ENCODE results near the gene ISG20L2. TPM values are rescaled to one million over a fixed set of nuclear protein-coding genes. Genes with fewer than 3 reads are reported as not detected.
A peak's percentile ranks its signal among the peaks of the same experiment; 100 is the strongest.

Gene ISG20L2
- total and polyA plus RNA-seq, 2 experiments from 2014 or later: 25.1 to 27.3 TPM

DNA sequence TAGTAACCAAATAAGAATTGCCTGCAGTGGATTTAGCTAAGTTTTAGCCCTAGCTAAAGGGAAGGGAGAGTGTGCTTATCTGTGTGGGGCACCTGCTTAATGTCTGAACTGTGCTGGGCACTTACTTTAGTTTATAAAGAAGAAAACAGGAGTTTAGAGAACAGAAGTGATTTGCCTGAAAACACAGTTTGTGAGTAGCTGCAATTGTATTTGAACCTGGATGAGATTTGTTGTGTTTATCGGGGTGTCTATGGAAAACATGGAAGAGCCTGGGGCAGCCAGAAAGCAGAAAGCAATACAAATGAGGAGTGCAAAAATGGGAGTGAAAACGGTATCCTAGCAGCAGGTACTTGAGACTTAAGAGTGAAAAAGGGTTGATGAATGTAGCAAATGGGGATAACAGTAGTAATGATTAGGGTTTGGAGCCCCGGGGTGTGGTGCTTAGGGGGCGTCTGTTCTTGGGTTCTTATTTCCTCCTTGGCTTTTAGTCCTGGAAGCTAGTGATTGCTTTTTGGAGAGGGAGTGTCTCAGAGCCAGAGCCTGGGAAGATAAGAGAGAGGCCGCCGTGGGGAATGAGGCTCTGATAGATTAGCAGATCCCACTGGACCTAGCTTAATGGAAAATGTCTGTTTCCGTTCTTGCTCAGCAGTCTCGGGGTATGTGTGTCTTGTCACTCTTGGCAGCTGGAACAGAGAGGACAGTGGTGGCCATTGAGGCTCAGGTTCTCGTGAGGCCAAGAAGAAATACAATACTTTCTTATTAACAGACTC, 44.3 kb upstream of the ISG20L2 start:
- Histone ChIP-seq H3K27me3 (no peaks in the 10 kb centered on the region), H3K9me3 (ENCODE audit: low read depth) (no peaks in the 10 kb centered on the region), H3K4me1 (ENCODE audit: low read depth) (peaks cover 56% of the 10 kb centered on the region), H3K36me3 (no peaks in the 10 kb centered on the region), H3K4me3 (peak overlapping the region; percentile 7), H3K27ac (peak overlapping the region; percentile 86)
- TF ChIP-seq CTCF (IDR thresholded peaks at IDR 0.05; ENCODE audit: low read depth, low read length): no peak
- DNase-seq (ENCODE audit: low read depth in 1 of 2, low spot score in 1 of 2): peak; percentile 38 to 65

DNA sequence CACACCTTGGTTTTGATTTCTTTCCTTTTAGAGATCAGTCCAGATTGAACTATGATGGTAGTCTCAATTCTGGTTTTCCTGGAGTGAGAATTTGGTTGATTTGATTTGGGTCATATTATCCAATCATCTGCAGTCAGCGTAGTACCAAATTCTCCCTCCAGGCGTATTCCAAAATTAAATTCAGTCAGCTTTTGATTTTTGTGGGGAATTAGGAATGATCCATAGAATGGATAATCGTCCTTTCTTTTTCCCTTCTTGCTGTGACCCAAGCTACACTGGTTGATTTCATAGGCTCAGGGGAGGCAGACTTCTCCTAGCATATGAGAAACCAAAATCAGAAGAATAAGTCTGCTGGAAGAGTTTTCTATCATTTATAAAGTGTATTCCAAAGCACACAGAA, 43.7 kb upstream of the ISG20L2 start:
- Histone ChIP-seq H3K9me3 (ENCODE audit: low read depth) (no peaks in the 10 kb centered on the region), H3K27me3 (no peaks in the 10 kb centered on the region), H3K27ac (peak overlapping the region; percentile 86), H3K36me3 (no peaks in the 10 kb centered on the region), H3K4me1 (ENCODE audit: low read depth) (peaks cover 49% of the 10 kb centered on the region), H3K4me3 (peak overlapping the region; percentile 7)
- no peak for DNase-seq (ENCODE audit: low read depth in 1 of 2, low spot score in 1 of 2)
- TF ChIP-seq CTCF (IDR thresholded peaks at IDR 0.05; ENCODE audit: low read depth, low read length): no peak

GRCh38 chr1:156768610-156769295, 40.2 kb upstream of the ISG20L2 start:
- H3K4me1 ChIP-seq (ENCODE audit: low read depth): peaks cover 44% of the 10 kb centered on the region

DNA sequence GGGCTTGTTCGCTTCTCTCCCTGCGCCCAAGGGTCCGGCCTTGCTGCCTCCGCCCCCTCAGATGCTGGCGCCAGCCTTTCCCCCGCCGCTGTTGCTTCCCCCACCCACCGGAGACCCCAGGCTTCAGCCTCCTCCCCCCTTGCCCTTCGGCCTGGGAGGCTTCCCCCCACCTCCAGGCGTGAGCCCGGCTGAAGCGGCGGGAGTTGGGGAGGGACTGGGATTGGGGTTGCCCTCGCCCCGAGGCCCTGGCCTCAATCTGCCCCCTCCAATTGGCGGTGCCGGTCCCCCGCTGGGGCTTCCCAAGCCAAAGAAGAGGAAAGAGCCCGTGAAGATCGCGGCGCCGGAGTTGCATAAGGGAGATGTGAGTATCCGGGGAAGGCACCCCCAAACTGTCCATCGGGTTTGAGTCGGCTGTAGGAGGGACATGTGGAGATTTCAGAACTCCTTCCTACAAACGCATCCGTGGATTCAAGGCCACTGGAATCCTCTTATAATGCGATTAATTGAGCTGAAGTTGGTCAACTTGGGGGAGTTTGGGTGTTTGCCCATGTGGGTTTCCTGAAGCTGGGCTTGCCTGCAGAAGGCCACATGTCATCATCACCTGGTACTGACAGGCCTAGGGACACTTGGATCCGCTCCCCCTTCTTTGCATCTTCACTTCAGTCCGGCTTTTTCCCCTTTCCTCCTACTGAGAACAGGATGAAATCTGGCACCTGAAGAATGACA, 39.5 kb upstream of the ISG20L2 start:
- peaks cover 38% of the 10 kb centered on the region for H3K4me1 ChIP-seq (ENCODE audit: low read depth)
- no peaks in the 10 kb centered on the region for H3K27me3 ChIP-seq
- peak overlapping the region; percentile 83 for H3K4me3 ChIP-seq
- H3K27ac ChIP-seq: peak overlapping the region; percentile 88
- no peak for TF ChIP-seq CTCF (IDR thresholded peaks at IDR 0.05; ENCODE audit: low read depth, low read length)
- no peaks in the 10 kb centered on the region for H3K9me3 ChIP-seq (ENCODE audit: low read depth)
- DNase-seq (ENCODE audit: low read depth in 1 of 2, low spot score in 1 of 2): peak in 1 of 2 donors; percentile 31
- H3K36me3 ChIP-seq: no peaks in the 10 kb centered on the region

More at GRCh38 chr1:156768610-156769295, 40.2 kb upstream of the ISG20L2 start:
- Histone ChIP-seq H3K27me3 (no peaks in the 10 kb centered on the region), H3K27ac (peak overlapping the region; percentile 88), H3K4me3 (peak overlapping the region; percentile 83), H3K36me3 (no peaks in the 10 kb centered on the region), H3K9me3 (ENCODE audit: low read depth) (no peaks in the 10 kb centered on the region)
- TF ChIP-seq CTCF (IDR thresholded peaks at IDR 0.05; ENCODE audit: low read depth, low read length): no peak
- no peak for DNase-seq (ENCODE audit: low read depth in 1 of 2, low spot score in 1 of 2)

DNA sequence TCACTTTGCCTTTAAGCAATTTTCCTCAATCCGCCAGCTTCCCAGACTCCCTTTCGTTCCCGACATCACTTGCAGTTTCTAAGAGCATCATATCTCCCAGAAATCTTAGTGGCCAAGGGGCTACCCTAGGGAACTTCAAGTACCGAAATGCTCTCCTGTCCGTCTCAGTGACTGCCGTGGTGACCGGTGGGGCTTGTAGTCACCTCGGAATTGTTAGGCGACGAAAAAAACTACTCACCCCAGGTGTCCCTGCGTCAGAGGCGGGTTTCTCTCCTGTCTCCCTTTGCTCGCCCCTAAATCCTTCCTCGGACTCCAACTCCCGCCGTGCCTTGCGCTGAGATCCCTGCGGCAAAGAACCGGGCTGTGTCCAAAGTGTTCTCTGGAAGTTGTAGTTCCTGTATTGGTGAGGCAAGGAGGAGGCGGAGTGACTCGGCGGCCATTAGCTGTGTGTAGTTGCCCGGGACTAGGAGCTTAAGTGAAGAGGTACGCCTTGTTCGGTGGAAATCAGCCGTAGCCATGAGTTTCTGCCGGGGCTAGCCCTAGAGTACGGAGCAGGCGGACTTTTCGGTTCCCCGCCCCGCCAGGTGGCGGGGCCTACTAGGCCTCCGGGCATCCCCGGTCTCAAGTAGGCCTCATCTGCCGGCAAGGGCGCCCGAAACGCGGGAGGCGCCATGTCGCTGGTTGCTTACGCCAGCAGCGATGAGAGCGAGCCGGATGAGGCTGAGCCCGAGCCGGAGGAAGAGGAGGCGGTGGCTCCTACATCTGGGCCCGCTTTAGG, 38.7 kb upstream of the ISG20L2 start, which contains the start of gene PRCC:
PRCC (plus strand) TSS at position 435 of the 778 bp plus-strand sequence; CDS start at position 672, 237 bp downstream.
- Histone ChIP-seq H3K27ac (peak within 1 kb of the TSS; percentile 88), H3K4me3 (peak within 1 kb of the TSS; percentile 83), H3K27me3 (no peaks in the 10 kb centered on the region), H3K4me1 (ENCODE audit: low read depth) (peaks cover 31% of the 10 kb centered on the region), H3K36me3 (no peaks in the 10 kb centered on the region), H3K9me3 (ENCODE audit: low read depth) (no peaks in the 10 kb centered on the region)
- TF ChIP-seq CTCF (IDR thresholded peaks at IDR 0.05; ENCODE audit: low read depth, low read length): no peak
- DNase-seq (ENCODE audit: low read depth in 1 of 2, low spot score in 1 of 2): peak; percentile 99 to 100

Measured in cardiac muscle cell (in vitro differentiated cells and primary cell).